Peyer's patch (tissue), 4 donors: ENCODE results near the gene ARSG. TPM values are rescaled to one million over a fixed set of nuclear protein-coding genes. Genes with fewer than 3 reads are reported as not detected.

Experiments
- DNase-seq, 3 donors: peaks; one replicate each; pipeline ENCODE4 v3.0.0-alpha.2; 2017 to 2019
- H3K27ac ChIP-seq, 4 donors: fragments of 200-600 bp; sonication (generic); one replicate each; pipeline ENCODE4 v1.5.1; 2016 to 2019
- H3K27me3 ChIP-seq, 2 donors: fragments of 200-600 bp; sonication (generic); one replicate each; pipeline ENCODE4 v1.5.1; 2019
- H3K36me3 ChIP-seq, 3 donors: fragments of 200-600 bp; sonication (generic); one replicate each; pipeline ENCODE4 v1.5.1; 2016 to 2019
- H3K4me1 ChIP-seq, 4 donors: fragments of 200-600 bp; sonication (generic); one replicate each; pipeline ENCODE4 v1.5.1; 2016 to 2019
- H3K4me3 ChIP-seq, 4 donors: fragments of 200-600 bp; sonication (generic); 1 replicate in 3 of 4; 2 replicates in 1 of 4; pipeline ENCODE4 v1.5.1; 2016 to 2019; ENCODE audit warnings: mild to moderate bottlenecking in 1 of 4
- H3K9me3 ChIP-seq, 4 donors: fragments of 200-600 bp; sonication (generic); one replicate each; pipeline ENCODE4 v1.5.1; 2016 to 2019; ENCODE audit warnings: mild to moderate bottlenecking in 1 of 4
- CTCF ChIP-seq, 6 experiments: fragments of 450-650 bp in 4 of 6; fragments of 200-600 bp in 2 of 6; sonication (generic) in 1 of 6; IDR thresholded peaks; one replicate each; pipeline ENCODE4 v1.5.1; 2017 to 2019; ENCODE audit warnings: antibody characterized with exemption in 6 of 6, mild to moderate bottlenecking in 3 of 6, moderate library complexity in 1 of 6
- POLR2A ChIP-seq, 2 donors: fragments of 450-650 bp; IDR thresholded peaks; one replicate each; pipeline ENCODE4 v1.5.1; 2017; ENCODE audit warnings: antibody characterized with exemption in 2 of 2, mild to moderate bottlenecking in 2 of 2, moderate library complexity in 2 of 2
- total RNA-seq, 4 donors: library from RNA; depleted of rRNA; stranded (reverse); fragments of >200 nt; gene quantifications; one replicate each; pipeline ENCODE4 v1.1.0, GENCODE V29; 2016

ARSG gene
- total RNA-seq, 4 donors from 2014 or later: 0.70 to 29.7 (median 2.0) TPM

- no peaks in the 10 kb centered on the region for H3K27me3 ChIP-seq
- H3K4me3 ChIP-seq: no peak overlapping the region
- no peaks in the 10 kb centered on the region for H3K36me3 ChIP-seq
- TF ChIP-seq POLR2A (IDR thresholded peaks at IDR 0.05) (no peak), CTCF (IDR thresholded peaks at IDR 0.05) (no peak)
- no peak for DNase-seq
- H3K4me1 ChIP-seq: peaks cover 0 to 3% (median 0%) of the 10 kb centered on the region in 4 donors
- no peak overlapping the region for H3K27ac ChIP-seq
- peaks cover 0 to 5% (median 2%) of the 10 kb centered on the region in 4 donors for H3K9me3 ChIP-seq
These were observed 105.8 kb downstream of the ARSG start for GRCh38 chr17:68397108-68397536.

GRCh38 chr17:68398691-68399637, 107.7 kb downstream of the ARSG start:
- H3K27ac ChIP-seq: no peak overlapping the region
- peak in 2 of 3 donors; percentile 65 to 78 for DNase-seq
- H3K4me1 ChIP-seq: peaks cover 0 to 3% (median 0%) of the 10 kb centered on the region in 4 donors

GRCh38 chr17:68399638-68400403, 108.5 kb downstream of the ARSG start:
- Histone ChIP-seq H3K9me3 (peaks cover 0 to 5% (median 2%) of the 10 kb centered on the region in 4 donors), H3K27ac (no peak overlapping the region), H3K36me3 (no peaks in the 10 kb centered on the region), H3K4me1 (peaks cover 0 to 3% (median 0%) of the 10 kb centered on the region in 4 donors), H3K4me3 (no peak overlapping the region), H3K27me3 (no peaks in the 10 kb centered on the region)
- no peak for DNase-seq
- TF ChIP-seq POLR2A (IDR thresholded peaks at IDR 0.05): no peak
- no peak for TF ChIP-seq CTCF (IDR thresholded peaks at IDR 0.05)

More at GRCh38 chr17:68398691-68399637, 107.7 kb downstream of the ARSG start:
- Histone ChIP-seq H3K36me3 (no peaks in the 10 kb centered on the region), H3K9me3 (peaks cover 0 to 5% (median 2%) of the 10 kb centered on the region in 4 donors), H3K4me3 (no peak overlapping the region), H3K27me3 (no peaks in the 10 kb centered on the region)
- TF ChIP-seq CTCF (IDR thresholded peaks at IDR 0.05) (peak; percentile 55 to 68 (median 62)), POLR2A (IDR thresholded peaks at IDR 0.05) (no peak)

GRCh38 chr17:68400404-68400735, 109.1 kb downstream of the ARSG start:
- no peak for DNase-seq
- H3K27ac ChIP-seq: no peak overlapping the region
- TF ChIP-seq CTCF (IDR thresholded peaks at IDR 0.05) (no peak), POLR2A (IDR thresholded peaks at IDR 0.05) (no peak)

GRCh38 chr17:68401288-68401687, 110.0 kb downstream of the ARSG start:
- Histone ChIP-seq H3K27me3 (no peaks in the 10 kb centered on the region), H3K27ac (no peak overlapping the region), H3K9me3 (no peaks in the 10 kb centered on the region), H3K4me3 (no peak overlapping the region), H3K36me3 (no peaks in the 10 kb centered on the region), H3K4me1 (peaks cover 0 to 3% (median 0%) of the 10 kb centered on the region in 4 donors)
- no peak for TF ChIP-seq CTCF (IDR thresholded peaks at IDR 0.05)
- TF ChIP-seq POLR2A (IDR thresholded peaks at IDR 0.05): no peak
- no peak for DNase-seq

More at GRCh38 chr17:68400404-68400735, 109.1 kb downstream of the ARSG start:
- peaks cover 0 to 3% (median 0%) of the 10 kb centered on the region in 4 donors for H3K4me1 ChIP-seq
- H3K36me3 ChIP-seq: no peaks in the 10 kb centered on the region
- no peak overlapping the region for H3K4me3 ChIP-seq
- H3K27me3 ChIP-seq: no peaks in the 10 kb centered on the region
- H3K9me3 ChIP-seq: no peaks in the 10 kb centered on the region
